ENCODE results near the gene CLOCK. TPM values are rescaled to one million over a fixed set of nuclear protein-coding genes. Genes with fewer than 3 reads are reported as not detected.

Gene CLOCK
- total and polyA plus RNA-seq, 2 of the 8 experiments (the other 6 are each of a cell fraction or from before 2014, with no cell fraction given): 7.7 to 24.2 TPM

DNA sequence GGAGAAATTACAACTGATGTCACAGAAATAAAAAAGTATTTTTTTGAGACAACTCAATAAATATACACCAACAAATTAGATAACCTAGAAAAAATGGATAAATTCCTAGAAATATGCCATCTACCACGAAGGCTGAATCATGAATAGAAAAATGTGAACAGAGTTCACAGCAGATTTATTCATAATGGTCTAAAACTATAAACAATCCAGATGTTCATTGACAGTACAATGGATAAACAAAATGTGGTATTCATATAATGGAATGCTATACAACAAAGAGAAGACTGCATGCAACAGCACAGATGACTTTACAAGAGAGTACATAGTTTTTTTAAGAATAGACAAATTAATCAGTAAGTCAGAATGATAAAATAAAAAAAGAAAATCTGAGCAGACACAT is 55.2 kb downstream of the CLOCK start:
- Histone ChIP-seq H2AK5ac (ENCODE audit: low read depth, low read length) (no peak overlapping the region), H3K79me1 (ENCODE audit: low read depth, low read length) (peaks cover 4% of the 10 kb centered on the region), H3K9me3 (ENCODE audit: insufficient read depth in 2 of 2, low read depth in 1 of 2, low read length in 1 of 2) (peaks cover 0 to 6% of the 10 kb centered on the region in 2 experiments; a peak in 1 of 4 replicates), H3K4me1 (replicated peaks in 1 of 4; ENCODE audit: control insufficient read depth in 3 of 4, insufficient read depth in 4 of 4, low read length in 3 of 4) (no peaks in the 10 kb centered on the region), H2BK20ac (ENCODE audit: low read length) (no peak overlapping the region), H3K56ac (replicated peaks; ENCODE audit: insufficient read length, low read depth, low read length) (no peak overlapping the region), H3K14ac (ENCODE audit: insufficient read length) (no peak overlapping the region), H2BK5ac (ENCODE audit: low read depth, low read length) (no peak overlapping the region), H3K27me3 (replicated peaks in 1 of 4; ENCODE audit: control insufficient read depth in 3 of 4, extremely low read depth in 1 of 4, insufficient read depth in 3 of 4, low read length in 3 of 4) (no peaks in the 10 kb centered on the region), H2AFZ (ENCODE audit: low read length) (no peak overlapping the region), H4K20me1 (replicated peaks in 1 of 2; ENCODE audit: control insufficient read depth in 1 of 2, insufficient read depth in 2 of 2, low read length in 2 of 2) (no peaks in the 10 kb centered on the region), H3K23me2 (ENCODE audit: low read depth, low read length) (peaks cover 2% of the 10 kb centered on the region; the same call in 1 of the 2 replicates), H3K9ac (replicated peaks in 1 of 4; ENCODE audit: extremely low read depth in 1 of 4, low read depth in 3 of 4, low read length in 3 of 4) (no peak overlapping the region), H3K79me2 (ENCODE audit: control insufficient read depth in 1 of 2, insufficient read depth in 2 of 2, low read length in 2 of 2) (peaks cover 0 to 19% of the 10 kb centered on the region in 2 experiments; a peak in 3 of 4 replicates), H2BK12ac (ENCODE audit: low read depth, low read length) (no peak overlapping the region), H2BK15ac (ENCODE audit: low read length) (no peak overlapping the region), H4K91ac (replicated peaks; ENCODE audit: insufficient read length, low read length) (no peak overlapping the region), H3K4ac (replicated peaks; ENCODE audit: insufficient read length, low read depth, low read length) (no peak overlapping the region), H3K4me2 (ENCODE audit: insufficient read depth in 1 of 2, low read depth in 2 of 2, low read length in 2 of 2) (no peak overlapping the region), H4K8ac (ENCODE audit: extremely low read depth, insufficient read depth, low read length) (no peak overlapping the region), H3K27ac (ENCODE audit: low read depth, low read length) (no peak overlapping the region), H3K18ac (ENCODE audit: extremely low read depth, low read length) (no peak overlapping the region), H3K36me3 (ENCODE audit: control insufficient read depth in 2 of 4, insufficient read depth in 4 of 4, low read length in 3 of 4) (peaks cover 0 to 18% (median 7%) of the 10 kb centered on the region in 4 experiments; a peak in 3 of 8 replicates), H2BK120ac (replicated peaks; ENCODE audit: low read depth, low read length) (no peak overlapping the region), H3K23ac (ENCODE audit: insufficient read length) (no peak overlapping the region), H3K4me3 (ENCODE audit: extremely low read depth in 1 of 4, insufficient read depth in 2 of 4, low read depth in 3 of 4, low read length in 4 of 4) (no peak overlapping the region), H4K5ac (ENCODE audit: insufficient read length, low read depth, low read length) (no peak overlapping the region)
- TF ChIP-seq KDM4A (IDR thresholded peaks at IDR 0.05; ENCODE audit: low read depth, low read length, severe bottlenecking) (no peak), POLR2A (IDR thresholded peaks at IDR 0.05; ENCODE audit: control extremely low read depth in 1 of 2, low read depth in 2 of 2, low read length in 2 of 2) (no peak), SUZ12 (IDR thresholded peaks at IDR 0.05; ENCODE audit: low read length) (no peak), SIN3A (conservative IDR thresholded peaks at IDR 0.05 in 1 of 2, IDR thresholded peaks at IDR 0.05 in 1 of 2; ENCODE audit: low read depth in 1 of 2, low read length in 2 of 2) (no peak), ZNF274 (IDR thresholded peaks at IDR 0.05; ENCODE audit: borderline replicate concordance, extremely low read depth, low read length) (no peak), SP1 (IDR thresholded peaks at IDR 0.05; ENCODE audit: low read depth, low read length) (no peak), JUN (IDR thresholded peaks at IDR 0.05; ENCODE audit: low read depth, low read length) (no peak), KDM1A (IDR thresholded peaks at IDR 0.05; ENCODE audit: borderline replicate concordance, low read length) (no peak), CREB1 (IDR thresholded peaks at IDR 0.05) (no peak), SIRT6 (IDR thresholded peaks at IDR 0.05; ENCODE audit: low read length) (no peak)
- DNase-seq (ENCODE audit: low read depth in 1 of 2, low spot score in 2 of 2) (no peak), FAIRE-seq (no peak)
- CTCF ChIA-PET (ENCODE audit: partially characterized antibody): no interaction called here
- WGBS, 2 experiments (ENCODE audit: extremely low coverage in 1 of 2, insufficient coverage in 1 of 2, insufficient read length in 1 of 2, insufficient replicate concordance in 2 of 2, low coverage in 1 of 2, low lambda C conversion rate in 2 of 2, missing lambda C conversion rate in 1 of 2): 88% methylated on average over 1 of the region's 1 CpG; no CpG with 5 or more reads in 1 of the 2 experiments
- POLR2A ChIA-PET (ENCODE audit: partially characterized antibody): interaction anchor here (0.7 kb wide), 1 partner anchor 237 kb away, joined by 3 read pairs; no protein-coding TSS in a partner anchor

Data from H1 (cell line).